Right lobe of liver (tissue), 6 donors: ENCODE results near the gene NDUFA3. TPM values are rescaled to one million over a fixed set of nuclear protein-coding genes. Genes with fewer than 3 reads are reported as not detected.

Experiments
- ATAC-seq, 4 donors: fragments of 200-7000 bp; cut with Tn5 transposase; one replicate each; pipeline ENCODE4 v1.9.1; 2020; ENCODE audit warnings: mild to moderate bottlenecking in 4 of 4, moderate library complexity in 4 of 4
- DNase-seq, 3 donors: peaks; one replicate each; pipeline ENCODE4 v3.0.0-alpha.2; 2020
- H3K27ac ChIP-seq, 3 donors: fragments of 200-600 bp; one replicate each; pipeline ENCODE4 v1.8.0; 2022
- H3K27me3 ChIP-seq, 2 donors: fragments of 200-600 bp; one replicate each; pipeline ENCODE4 v1.8.0; 2022
- H3K36me3 ChIP-seq, 4 donors: fragments of 200-600 bp; sonication (generic) in 1 of 4; one replicate each; pipeline versions ENCODE4 v1.5.1 to v1.8.0; 2017 to 2022; ENCODE audit warnings: control low read depth in 1 of 4
- H3K4me1 ChIP-seq, 4 donors: fragments of 200-600 bp; sonication (generic) in 1 of 4; one replicate each; pipeline versions ENCODE4 v1.5.1 to v1.8.0; 2017 to 2022; ENCODE audit warnings: control low read depth in 1 of 4
- H3K4me3 ChIP-seq, 3 donors: fragments of 200-600 bp; one replicate each; pipeline ENCODE4 v1.8.0; 2022
- H3K9me3 ChIP-seq, 4 donors: fragments of 200-600 bp; sonication (generic) in 1 of 4; one replicate each; pipeline versions ENCODE4 v1.5.1 to v1.8.0; 2017 to 2022; ENCODE audit warnings: control low read depth in 1 of 4
- CTCF ChIP-seq, 4 donors: fragments of 200-600 bp in 3 of 4; fragments of 450-650 bp in 1 of 4; IDR thresholded peaks; one replicate each; pipeline versions ENCODE4 v1.5.1 to v1.8.0; 2016 to 2022; ENCODE audit warnings: antibody characterized with exemption in 4 of 4, mild to moderate bottlenecking in 2 of 4
- POLR2A ChIP-seq: fragments of 450-650 bp; IDR thresholded peaks from one replicate; pipeline ENCODE4 v1.6.1; 2017; ENCODE audit warnings: antibody characterized with exemption, mild to moderate bottlenecking
- WGBS: methylation state at CpG from one replicate; pipeline ENCODE4 v1.1.6; 2018; ENCODE audit warnings: low coverage, low lambda C conversion rate; ENCODE audit not compliant: insufficient coverage; ENCODE audit errors: missing lambda C conversion rate; 5-methylcytosine and 5-hydroxymethylcytosine counted together
- intact Hi-C, 2 donors: fragments of 100-400 bp; cut with DNase I; formaldehyde crosslinking; loops; one replicate each; pipeline versions ENCODE4 v1.11.2 to v1.14.1; 2022
- total RNA-seq, 6 experiments: library from RNA; depleted of rRNA in 2 of 6; stranded (reverse); fragments of >200 nt in 2 of 6; fragmentation: NEBNext Ultra II Directional in 3 of 6; extraction: Animal tissue kit (Norgen Biotek cat#: 25700) in 3 of 6; gene quantifications; one replicate each; pipeline versions ENCODE4 v1.1.0 to v1.2.4, GENCODE V29; 2016 to 2023
- donor health status: DM: no; HTN: yes; CAD: no.
- donor health status: DM: no; HTN: no; CAD: no.
- donor health status: DM: no; HTN: no; CAD: no.
- donor health status: DM: no; HTN: yes; CAD: no.
- donor health status: DM: no; HTN: yes; CAD: no.

Gene NDUFA3
- total RNA-seq, 6 experiments from 2014 or later, result 29.2 to 77.3 (median 70.1) TPM

- no peak for DNase-seq
- Histone ChIP-seq H3K4me3 (peak overlapping the region; percentile 94 to 98 (median 97)), H3K36me3 (peaks cover 3 to 13% (median 8%) of the 10 kb centered on the region in 4 donors), H3K9me3 (no peaks in the 10 kb centered on the region), H3K4me1 (peaks cover 0 to 22% (median 7%) of the 10 kb centered on the region in 4 donors), H3K27ac (no peak overlapping the region), H3K27me3 (no peaks in the 10 kb centered on the region)
- intact Hi-C loops, result no loop called here
- WGBS, result 9% methylated on average over 4 of the region's 31 CpGs
- TF ChIP-seq POLR2A (no peak), CTCF (IDR thresholded peaks at IDR 0.05) (no peak)
- ATAC-seq, result no peak
Measured at GRCh38 chr19:54138489-54139256, 36.0 kb downstream of the NDUFA3 start.

- intact Hi-C loops, result no loop called here
- ATAC-seq (no peak), DNase-seq (no peak)
- TF ChIP-seq CTCF (IDR thresholded peaks at IDR 0.05) (no peak), POLR2A (no peak)
- H3K27ac ChIP-seq, result no peak overlapping the region
- peaks cover 0 to 13% (median 3%) of the 10 kb centered on the region in 4 donors for H3K4me1 ChIP-seq
- H3K4me3 ChIP-seq, result no peak overlapping the region
- H3K27me3 ChIP-seq, result no peaks in the 10 kb centered on the region
- H3K9me3 ChIP-seq, result no peaks in the 10 kb centered on the region
- 77% methylated on average over 2 of the region's 3 CpGs for WGBS
- peaks cover 15 to 39% (median 30%) of the 10 kb centered on the region in 4 donors for H3K36me3 ChIP-seq
Measured at GRCh38 chr19:54141356-54141755, 38.7 kb downstream of the NDUFA3 start.

DNA sequence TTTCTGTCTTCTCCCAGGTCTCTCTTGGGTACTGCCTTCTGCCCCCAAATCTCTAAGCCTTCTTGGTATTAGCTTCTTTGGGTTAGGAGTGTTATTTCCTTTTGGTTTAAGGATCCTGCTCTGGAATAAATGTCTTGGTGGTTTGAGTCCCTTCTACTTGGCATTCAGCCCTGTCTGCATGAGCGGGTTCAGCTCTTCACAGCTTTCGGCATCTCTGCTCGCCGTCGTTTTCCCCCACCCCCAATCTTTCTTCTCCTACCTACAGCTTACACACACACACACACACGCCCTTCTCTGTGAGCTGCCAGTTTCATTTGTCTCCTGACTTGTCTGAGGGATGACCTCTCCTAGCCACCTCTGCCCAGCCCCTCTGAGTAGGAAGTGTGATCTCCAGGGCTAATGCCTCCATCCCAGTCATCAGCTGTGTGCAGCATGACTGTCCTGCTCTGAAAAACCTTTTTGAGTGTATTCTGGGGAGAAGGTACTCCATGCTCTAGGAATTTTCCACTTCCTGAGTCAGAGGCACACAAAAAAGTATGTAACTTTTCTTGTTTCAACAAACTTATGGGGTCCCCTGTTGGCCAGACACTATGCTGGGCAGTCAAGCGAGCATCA, 39.6 kb downstream of the NDUFA3 start:
- no peak for DNase-seq
- H3K4me3 ChIP-seq, result no peak overlapping the region
- no peak for ATAC-seq
- 89% methylated on average over 4 of the region's 7 CpGs for WGBS
- intact Hi-C loops, result no loop called here
- H3K9me3 ChIP-seq, result no peaks in the 10 kb centered on the region
- H3K36me3 ChIP-seq, result peaks cover 19 to 48% (median 35%) of the 10 kb centered on the region in 4 donors
- no peaks in the 10 kb centered on the region for H3K27me3 ChIP-seq
- H3K4me1 ChIP-seq, result peaks cover 0 to 13% (median 3%) of the 10 kb centered on the region in 4 donors
- TF ChIP-seq CTCF (IDR thresholded peaks at IDR 0.05) (no peak), POLR2A (no peak)
- no peak overlapping the region for H3K27ac ChIP-seq

- DNase-seq, result no peak
- intact Hi-C loops, result no loop called here
Measured at GRCh38 chr19:54145541-54146158, 43.0 kb downstream of the NDUFA3 start.

More at GRCh38 chr19:54145541-54146158, 43.0 kb downstream of the NDUFA3 start:
- H3K27ac ChIP-seq, result no peak overlapping the region
- no peaks in the 10 kb centered on the region for H3K4me1 ChIP-seq
- H3K4me3 ChIP-seq, result no peak overlapping the region
- H3K9me3 ChIP-seq, result no peaks in the 10 kb centered on the region
- WGBS, result 97% methylated on average over 11 of the region's 28 CpGs
- TF ChIP-seq CTCF (IDR thresholded peaks at IDR 0.05) (no peak), POLR2A (no peak)
- H3K27me3 ChIP-seq, result no peaks in the 10 kb centered on the region
- H3K36me3 ChIP-seq, result peaks cover 19 to 81% (median 49%) of the 10 kb centered on the region in 4 donors
- no peak for ATAC-seq
